ENCODE results near the gene PCDHGB5.
"Not testable (repeated sequence)": the region's sequence is repeated elsewhere in the genome, so short reads cannot be mapped to it uniquely, and the experiment has no call there.

Gene PCDHGB5

DNA sequence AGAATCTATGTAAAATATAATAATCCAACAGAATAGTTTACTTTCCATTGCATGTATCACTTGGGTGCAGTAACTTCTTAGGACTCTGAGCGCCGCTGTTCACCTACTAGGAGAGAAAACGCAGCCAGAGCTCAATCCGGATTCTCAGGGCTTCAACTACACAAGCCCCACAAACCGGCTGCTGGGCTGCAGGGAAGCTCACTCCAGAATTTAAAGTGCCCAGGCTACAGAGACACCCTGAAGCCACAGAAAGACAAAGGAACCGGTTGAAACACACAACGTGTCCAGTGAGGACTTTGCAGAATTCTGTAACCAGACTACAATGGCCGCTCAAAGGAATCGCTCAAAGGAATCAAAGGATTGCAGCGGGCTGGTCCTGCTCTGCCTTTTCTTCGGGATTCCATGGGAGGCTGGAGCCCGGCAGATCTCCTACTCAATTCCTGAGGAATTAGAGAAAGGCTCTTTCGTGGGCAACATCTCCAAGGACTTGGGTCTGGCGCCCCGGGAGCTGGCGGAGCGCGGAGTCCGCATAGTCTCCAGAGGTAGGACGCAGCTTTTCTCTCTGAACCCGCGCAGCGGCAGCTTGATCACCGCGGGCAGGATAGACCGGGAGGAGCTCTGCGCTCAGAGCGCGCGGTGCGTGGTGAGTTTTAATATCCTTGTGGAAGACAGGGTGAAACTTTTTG is 15.2 kb downstream of the PCDHGB5 start, which contains the start of gene PCDHGA10:
TSS of gene PCDHGA10 (plus strand) at position 134 of the 686 bp plus-strand sequence. CDS start at position 323, 189 bp downstream.
- no peak for DNase-seq (ENCODE audit: low read depth)

DNA sequence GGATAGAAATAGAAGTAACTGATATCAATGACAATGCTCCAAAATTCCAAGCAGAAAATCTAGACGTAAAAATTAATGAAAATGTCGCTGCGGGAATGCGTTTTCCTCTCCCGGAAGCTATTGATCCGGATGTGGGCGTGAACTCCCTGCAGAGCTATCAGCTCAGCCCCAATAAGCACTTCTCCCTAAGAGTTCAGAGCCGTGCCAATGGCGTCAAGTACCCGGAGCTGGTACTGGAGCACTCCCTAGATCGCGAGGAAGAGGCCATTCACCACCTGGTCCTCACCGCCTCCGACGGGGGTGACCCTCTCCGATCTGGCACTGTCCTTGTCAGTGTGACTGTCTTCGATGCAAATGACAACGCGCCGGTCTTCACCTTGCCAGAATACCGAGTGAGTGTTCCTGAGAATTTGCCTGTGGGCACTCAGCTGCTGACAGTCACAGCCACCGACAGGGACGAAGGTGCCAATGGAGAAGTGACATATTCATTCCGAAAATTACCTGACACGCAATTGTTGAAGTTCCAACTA is 15.9 kb downstream of the PCDHGB5 start:
- no peak for DNase-seq (ENCODE audit: low read depth)

DNA sequence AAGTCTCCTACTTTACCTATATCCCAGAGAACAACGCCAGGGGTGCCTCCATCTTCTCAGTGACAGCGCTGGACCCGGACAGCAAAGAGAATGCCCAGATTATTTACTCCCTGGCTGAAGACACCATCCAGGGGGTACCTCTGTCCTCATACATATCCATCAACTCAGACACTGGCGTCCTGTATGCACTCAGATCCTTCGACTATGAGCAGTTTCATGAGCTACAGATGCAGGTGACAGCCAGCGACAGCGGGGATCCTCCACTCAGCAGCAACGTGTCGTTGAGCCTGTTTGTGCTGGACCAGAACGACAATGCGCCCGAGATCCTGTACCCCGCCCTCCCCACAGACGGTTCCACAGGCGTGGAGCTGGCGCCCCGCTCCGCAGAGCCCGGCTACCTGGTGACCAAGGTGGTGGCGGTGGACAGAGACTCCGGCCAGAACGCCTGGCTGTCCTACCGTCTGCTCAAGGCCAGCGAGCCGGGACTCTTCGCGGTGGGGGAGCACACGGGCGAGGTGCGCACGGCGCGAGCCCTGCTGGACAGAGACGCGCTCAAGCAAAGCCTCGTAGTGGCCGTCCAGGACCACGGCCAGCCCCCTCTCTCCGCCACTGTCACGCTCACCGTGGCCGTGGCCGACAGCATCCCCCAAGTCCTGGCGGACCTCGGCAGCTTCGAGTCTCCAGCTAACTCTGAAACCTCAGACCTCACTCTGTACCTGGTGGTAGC is 17.0 kb downstream of the PCDHGB5 start:
- not testable (repeated sequence) for DNase-seq (ENCODE audit: low read depth)

DNA sequence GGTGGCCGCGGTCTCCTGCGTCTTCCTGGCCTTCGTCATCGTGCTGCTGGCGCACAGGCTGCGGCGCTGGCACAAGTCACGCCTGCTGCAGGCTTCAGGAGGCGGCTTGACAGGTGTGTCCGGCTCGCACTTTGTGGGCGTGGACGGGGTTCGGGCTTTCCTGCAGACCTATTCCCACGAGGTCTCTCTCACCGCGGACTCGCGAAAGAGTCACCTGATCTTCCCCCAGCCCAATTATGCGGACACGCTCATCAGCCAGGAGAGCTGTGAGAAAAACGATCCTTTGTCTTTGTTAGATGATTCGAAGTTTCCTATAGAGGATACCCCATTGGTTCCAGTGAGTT is 17.5 kb downstream of the PCDHGB5 start:
- not testable (repeated sequence) for DNase-seq (ENCODE audit: low read depth)

DNA sequence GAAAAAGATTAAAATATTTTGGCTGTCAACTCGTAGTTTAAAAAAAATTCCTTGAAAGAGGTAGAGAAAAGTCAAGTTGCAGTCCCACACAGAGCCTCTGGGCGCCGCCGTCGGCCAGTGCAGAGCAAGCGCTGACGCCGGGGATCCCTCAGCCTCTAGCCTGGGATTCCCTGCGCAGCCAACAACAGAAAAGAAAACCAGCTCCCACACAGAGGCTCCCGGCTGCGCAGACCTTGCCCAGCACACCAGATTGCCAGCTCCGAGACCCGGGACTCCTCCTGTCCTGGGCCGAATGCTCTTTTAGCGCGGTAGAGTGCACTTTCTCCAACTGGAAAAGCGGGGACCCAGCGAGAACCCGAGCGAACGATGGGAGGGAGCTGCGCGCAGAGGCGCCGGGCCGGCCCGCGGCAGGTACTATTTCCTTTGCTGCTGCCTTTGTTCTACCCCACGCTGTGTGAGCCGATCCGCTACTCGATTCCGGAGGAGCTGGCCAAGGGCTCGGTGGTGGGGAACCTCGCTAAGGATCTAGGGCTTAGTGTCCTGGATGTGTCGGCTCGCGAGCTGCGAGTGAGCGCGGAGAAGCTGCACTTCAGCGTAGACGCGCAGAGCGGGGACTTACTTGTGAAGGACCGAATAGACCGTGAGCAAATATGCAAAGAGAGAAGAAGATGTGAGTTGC is 19.9 kb downstream of the PCDHGB5 start, which contains the start of gene PCDHGB7:
TSS of gene PCDHGB7 (plus strand) at position 184 of the 679 bp plus-strand sequence. CDS start at position 367, 183 bp downstream.
- DNase-seq (ENCODE audit: low read depth) = not testable (repeated sequence)

DNA sequence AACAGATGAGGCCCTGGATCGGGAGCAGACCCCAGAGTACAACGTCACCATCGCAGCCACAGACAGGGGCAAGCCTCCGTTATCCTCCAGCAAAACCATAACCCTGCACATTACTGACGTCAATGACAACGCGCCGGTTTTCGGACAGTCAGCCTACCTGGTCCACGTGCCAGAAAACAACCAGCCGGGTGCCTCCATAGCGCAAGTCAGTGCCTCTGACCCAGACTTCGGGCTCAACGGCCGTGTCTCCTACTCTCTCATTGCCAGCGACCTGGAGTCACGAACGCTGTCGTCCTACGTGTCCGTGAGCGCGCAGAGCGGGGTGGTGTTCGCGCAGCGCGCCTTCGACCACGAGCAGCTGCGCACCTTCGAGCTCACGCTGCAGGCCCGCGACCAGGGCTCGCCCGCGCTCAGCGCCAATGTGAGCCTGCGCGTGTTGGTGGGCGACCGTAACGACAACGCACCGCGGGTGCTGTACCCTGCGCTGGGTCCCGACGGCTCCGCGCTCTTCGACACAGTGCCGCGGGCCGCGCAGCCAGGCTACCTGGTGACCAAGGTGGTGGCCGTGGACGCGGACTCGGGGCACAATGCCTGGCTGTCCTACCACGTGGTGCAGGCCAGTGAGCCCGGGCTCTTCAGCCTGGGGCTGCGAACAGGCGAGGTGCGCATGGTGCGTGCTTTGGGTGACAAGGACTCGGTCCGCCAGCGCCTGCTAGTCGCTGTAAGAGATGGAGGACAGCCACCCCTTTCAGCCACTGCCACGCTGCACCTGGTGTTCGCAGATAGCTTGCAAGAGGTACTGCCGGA is 21.5 kb downstream of the PCDHGB5 start:
- DNase-seq (ENCODE audit: low read depth) = no peak

DNA sequence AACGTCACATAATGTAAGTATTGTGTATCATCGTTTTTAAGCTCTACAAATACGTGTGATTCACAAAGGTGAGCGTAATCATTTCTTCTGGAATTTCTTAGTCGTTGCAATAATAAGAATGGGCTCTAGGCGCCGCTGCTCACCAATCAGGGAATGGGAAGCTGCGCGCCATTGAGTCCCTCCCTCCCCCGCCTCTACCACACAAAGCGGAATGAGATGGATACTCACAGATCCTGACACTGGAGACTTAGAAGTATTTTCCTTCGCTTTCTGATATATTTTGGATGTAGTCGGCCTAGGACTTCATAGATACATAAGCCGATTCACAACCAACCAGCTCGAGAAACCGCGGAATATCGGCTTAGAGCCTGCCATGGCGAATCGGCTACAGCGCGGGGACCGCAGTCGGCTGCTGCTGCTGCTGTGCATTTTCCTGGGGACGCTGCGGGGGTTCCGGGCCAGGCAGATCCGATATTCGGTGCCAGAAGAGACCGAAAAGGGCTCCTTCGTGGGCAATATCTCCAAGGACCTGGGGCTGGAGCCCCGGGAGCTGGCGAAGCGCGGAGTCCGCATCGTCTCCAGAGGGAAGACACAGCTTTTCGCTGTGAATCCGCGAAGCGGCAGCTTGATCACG is 23.2 kb downstream of the PCDHGB5 start, which contains the start of gene PCDHGA11:
TSS of gene PCDHGA11 (plus strand) at position 197 of the 634 bp plus-strand sequence. CDS start at position 374, 177 bp downstream.
- DNase-seq (ENCODE audit: low read depth) = no peak

DNA sequence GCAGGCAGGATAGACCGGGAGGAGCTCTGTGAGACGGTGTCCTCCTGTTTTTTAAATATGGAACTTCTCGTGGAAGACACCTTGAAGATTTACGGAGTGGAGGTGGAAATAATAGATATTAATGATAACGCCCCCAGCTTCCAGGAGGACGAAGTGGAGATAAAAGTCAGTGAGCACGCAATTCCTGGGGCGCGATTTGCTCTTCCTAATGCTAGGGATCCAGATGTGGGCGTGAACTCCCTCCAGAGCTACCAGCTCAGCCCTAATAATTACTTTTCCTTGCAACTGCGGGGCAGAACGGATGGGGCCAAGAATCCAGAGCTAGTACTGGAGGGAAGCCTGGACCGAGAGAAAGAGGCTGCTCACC is 23.7 kb downstream of the PCDHGB5 start:
- DNase-seq (ENCODE audit: low read depth) = no peak

DNA sequence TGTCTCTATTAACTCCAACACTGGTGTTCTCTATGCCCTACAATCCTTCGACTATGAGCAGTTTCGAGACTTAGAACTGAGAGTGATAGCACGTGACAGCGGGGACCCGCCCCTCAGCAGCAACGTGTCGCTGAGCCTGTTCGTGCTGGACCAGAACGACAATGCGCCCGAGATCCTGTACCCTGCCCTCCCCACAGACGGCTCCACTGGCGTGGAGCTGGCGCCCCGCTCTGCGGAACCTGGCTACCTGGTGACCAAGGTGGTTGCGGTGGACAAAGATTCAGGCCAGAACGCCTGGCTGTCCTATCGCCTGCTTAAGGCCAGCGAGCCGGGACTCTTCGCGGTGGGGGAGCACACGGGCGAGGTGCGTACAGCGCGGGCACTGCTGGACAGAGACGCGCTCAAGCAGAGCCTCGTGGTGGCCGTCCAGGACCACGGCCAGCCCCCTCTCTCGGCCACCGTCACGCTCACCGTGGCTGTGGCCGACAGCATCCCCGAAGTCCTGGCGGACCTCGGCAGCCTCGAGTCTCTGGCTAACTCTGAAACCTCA is 25.1 kb downstream of the PCDHGB5 start:
- no peak for DNase-seq (ENCODE audit: low read depth)

DNA sequence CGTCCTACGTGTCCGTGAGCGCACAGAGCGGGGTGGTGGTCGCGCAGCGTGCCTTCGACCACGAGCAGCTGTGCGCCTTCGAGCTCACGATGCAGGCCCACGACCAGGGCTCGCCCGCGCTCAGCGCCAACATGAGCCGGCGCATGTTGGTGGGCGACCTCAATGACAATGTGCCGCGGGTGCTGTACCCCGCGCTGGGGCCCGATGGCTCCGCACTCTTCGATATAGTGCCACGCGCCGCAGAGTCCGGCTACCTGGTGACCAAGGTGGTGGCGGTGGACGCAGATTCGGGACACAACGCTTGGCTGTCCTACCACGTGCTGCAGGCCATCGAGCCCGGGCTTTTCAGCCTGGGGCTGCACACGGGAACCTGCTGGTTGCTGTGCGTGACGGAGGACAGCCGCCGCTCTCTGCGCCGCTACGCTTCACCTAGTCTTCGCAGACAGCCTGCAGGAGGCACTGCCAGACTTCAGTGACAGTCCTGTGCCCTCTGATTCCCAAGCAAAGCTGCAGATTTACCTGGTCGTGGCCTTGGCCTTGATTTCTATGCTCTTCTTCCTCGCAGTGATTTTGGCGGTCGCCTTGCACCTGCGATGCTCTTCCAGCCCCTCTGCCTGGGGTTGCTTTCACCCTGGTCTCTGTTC is 30.2 kb downstream of the PCDHGB5 start:
- no peak for DNase-seq (ENCODE audit: low read depth)

DNA sequence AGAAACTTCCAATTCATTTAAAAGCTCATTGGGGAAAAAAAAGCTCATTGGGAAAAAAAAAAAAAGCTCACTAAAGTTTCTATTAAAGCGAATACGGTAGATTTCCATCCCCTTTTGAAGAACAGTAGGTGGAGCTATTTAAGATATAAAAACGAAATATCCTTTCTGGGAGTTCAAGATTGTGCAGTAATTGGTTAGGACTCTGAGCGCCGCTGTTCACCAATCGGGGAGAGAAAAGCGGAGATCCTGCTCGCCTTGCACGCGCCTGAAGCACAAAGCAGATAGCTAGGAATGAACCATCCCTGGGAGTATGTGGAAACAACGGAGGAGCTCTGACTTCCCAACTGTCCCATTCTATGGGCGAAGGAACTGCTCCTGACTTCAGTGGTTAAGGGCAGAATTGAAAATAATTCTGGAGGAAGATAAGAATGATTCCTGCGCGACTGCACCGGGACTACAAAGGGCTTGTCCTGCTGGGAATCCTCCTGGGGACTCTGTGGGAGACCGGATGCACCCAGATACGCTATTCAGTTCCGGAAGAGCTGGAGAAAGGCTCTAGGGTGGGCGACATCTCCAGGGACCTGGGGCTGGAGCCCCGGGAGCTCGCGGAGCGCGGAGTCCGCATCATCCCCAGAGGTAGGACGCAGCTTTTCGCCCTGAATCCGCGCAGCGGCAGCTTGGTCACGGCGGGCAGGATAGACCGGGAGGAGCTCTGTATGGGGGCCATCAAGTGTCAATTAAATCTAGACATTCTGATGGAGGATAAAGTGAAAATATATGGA is 32.8 kb downstream of the PCDHGB5 start, which contains the start of gene PCDHGA12:
TSS of gene PCDHGA12 (plus strand) at position 176 of the 782 bp plus-strand sequence. CDS start at position 429, 253 bp downstream.
- DNase-seq (ENCODE audit: low read depth) = no peak

DNA sequence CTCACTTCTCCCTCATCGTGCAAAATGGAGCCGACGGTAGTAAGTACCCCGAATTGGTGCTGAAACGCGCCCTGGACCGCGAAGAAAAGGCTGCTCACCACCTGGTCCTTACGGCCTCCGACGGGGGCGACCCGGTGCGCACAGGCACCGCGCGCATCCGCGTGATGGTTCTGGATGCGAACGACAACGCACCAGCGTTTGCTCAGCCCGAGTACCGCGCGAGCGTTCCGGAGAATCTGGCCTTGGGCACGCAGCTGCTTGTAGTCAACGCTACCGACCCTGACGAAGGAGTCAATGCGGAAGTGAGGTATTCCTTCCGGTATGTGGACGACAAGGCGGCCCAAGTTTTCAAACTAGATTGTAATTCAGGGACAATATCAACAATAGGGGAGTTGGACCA is 33.5 kb downstream of the PCDHGB5 start:
- DNase-seq (ENCODE audit: low read depth) = no peak

DNA sequence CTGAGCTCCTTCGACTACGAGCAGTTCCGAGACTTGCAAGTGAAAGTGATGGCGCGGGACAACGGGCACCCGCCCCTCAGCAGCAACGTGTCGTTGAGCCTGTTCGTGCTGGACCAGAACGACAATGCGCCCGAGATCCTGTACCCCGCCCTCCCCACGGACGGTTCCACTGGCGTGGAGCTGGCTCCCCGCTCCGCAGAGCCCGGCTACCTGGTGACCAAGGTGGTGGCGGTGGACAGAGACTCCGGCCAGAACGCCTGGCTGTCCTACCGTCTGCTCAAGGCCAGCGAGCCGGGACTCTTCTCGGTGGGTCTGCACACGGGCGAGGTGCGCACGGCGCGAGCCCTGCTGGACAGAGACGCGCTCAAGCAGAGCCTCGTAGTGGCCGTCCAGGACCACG is 34.6 kb downstream of the PCDHGB5 start:
- not testable (repeated sequence) for DNase-seq (ENCODE audit: low read depth)

DNA sequence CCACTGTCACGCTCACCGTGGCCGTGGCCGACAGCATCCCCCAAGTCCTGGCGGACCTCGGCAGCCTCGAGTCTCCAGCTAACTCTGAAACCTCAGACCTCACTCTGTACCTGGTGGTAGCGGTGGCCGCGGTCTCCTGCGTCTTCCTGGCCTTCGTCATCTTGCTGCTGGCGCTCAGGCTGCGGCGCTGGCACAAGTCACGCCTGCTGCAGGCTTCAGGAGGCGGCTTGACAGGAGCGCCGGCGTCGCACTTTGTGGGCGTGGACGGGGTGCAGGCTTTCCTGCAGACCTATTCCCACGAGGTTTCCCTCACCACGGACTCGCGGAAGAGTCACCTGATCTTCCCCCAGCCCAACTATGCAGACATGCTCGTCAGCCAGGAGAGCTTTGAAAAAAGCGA is 35.0 kb downstream of the PCDHGB5 start:
- DNase-seq (ENCODE audit: low read depth) = not testable (repeated sequence)

DNA sequence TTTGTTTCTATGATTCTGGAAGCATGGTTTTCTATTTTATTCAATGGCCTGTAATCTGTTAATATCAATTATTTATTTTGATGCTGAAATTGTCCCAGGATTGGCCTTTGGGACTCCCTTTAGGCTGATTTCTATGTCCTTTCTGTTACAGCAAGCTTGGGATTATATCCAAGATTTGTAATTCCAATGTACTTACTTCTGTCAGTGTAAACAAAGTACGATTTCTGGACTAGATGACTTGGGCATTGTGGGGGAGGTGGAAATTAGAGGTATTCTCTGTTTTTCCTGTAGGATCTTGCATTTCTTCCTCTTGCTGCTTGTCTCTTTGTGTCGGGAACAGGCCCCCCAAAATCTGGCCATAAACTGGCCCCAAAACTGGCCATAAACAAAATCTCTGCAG is 36.3 kb downstream of the PCDHGB5 start:
- no peak for DNase-seq (ENCODE audit: low read depth)

DNA sequence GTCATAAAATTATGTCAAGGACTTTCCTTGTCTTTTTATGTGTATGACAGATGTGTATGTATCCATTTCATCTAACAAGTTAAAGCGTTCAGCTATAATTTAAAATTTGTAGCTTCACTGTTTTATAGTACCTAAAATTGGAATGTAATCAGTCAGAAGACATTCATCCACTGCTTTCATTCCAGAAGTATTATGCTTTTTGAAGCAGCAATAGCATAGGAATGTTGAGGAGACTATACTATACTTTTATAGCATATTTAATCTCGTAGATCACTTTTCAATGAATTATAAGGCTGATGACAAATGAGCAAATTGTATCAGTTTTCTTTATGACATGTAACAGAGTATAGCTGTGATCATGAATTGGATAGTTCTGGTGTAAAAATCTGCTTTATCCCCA is 39.5 kb downstream of the PCDHGB5 start:
- no peak for DNase-seq (ENCODE audit: low read depth)

DNA sequence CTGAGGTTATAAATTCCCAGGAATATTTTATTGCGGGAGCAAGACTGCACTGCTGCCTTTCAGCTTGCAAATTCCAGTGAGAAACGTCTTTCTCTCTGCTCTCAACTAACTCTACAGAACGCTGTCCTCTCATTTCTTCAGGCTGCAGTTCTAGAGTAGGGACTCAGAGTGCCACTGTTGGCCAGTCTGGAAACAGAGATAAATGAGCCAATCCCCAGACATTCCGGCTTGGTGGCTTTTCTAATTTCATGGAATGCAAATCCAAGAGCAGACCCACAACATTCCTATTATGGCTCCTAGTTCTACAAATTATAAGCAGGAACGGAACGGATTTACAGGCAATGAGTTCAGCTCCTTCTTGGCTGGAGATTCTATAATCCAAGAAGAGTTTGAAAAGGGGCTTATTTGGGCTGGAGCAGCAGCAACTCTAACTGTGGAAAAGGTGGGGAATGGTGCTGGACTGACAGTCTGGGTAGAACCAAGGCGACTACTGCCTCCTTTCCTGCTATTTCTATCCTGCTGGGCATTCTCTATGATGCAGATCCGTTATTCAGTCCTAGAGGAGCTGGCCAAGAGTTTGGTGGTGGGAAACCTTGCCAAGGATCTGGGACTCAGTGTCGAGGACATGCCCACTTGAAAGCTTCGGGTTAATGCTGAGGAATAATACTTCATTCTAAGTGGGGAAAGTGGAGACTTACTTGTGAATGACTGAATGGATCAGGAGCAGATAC is 41.8 kb downstream of the PCDHGB5 start:
- no peak for DNase-seq (ENCODE audit: low read depth)

DNA sequence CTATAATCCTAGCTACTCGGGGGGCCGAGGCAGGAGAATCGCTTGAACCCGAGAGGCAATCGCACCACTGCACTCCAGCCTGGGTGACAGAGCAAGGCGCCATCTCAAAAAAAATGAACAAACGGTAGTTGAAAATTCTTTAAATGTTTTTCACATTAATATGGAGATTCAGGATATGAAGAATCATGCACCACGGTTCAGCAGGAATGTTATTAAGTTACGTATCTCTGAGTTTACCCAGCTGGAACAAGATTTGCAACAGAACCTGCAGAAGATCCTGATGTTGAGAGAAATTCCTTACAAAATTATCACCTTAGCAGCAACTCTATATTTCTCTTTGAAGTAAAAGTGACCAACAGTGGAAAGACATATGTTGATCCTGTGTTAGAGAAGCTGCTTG is 42.6 kb downstream of the PCDHGB5 start:
- DNase-seq (ENCODE audit: low read depth) = no peak

Measured in HS-5 (cell line).